GM18511 (cell line): ENCODE data around the gene ZNF91.
"Not testable (repeated sequence)": the region's sequence is repeated elsewhere in the genome, so short reads cannot be mapped to it uniquely, and the experiment has no call there.

Experiments
- ATAC-seq: cut with Tn5 transposase; IDR thresholded peaks from one replicate; pipeline ENCODE4 v1.9.1; 2021; ENCODE audit warnings: mild to moderate bottlenecking, moderate library complexity; ENCODE audit not compliant: unreplicated experiment

The ZNF91 gene

DNA sequence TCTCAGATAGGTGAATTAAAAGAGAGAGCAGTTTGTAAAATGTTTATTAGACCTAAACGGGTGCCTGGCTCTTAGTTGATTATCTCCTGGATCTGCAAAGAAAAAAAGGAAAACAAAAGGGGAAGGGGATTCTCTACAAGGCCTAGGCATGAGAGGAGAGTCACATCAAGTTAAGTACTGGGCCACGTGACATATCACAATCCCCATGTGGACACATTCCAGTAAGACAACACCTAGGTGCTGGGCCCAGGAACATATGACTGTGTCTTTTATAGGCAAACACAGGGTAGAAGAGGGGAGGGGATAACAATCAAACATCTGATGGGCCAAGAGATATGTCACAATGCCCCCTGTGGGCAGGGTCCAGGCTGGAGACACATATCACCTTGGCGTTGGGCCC, 4.2 kb upstream of the ZNF91 start:
- no peak for ATAC-seq

DNA sequence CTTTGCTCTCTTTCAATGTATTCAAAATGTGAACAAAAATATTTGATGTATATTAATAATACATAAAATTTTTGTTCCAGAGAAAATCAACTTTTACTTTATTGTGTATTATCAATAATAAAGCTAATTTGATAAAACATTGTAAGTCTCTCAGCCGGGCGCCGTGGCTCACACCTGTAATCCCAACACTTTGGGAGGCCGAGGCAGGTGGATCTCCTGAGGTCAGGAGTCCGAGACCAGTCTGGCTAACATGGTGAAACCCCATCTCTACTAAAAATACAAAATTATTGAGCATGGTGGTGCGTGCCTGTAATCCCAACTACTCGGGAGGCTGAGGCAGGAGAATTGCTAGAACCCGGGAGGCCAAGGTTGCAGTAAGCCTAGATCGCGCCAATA, 449 bp upstream of the ZNF91 start:
- ATAC-seq: not testable (repeated sequence)

DNA sequence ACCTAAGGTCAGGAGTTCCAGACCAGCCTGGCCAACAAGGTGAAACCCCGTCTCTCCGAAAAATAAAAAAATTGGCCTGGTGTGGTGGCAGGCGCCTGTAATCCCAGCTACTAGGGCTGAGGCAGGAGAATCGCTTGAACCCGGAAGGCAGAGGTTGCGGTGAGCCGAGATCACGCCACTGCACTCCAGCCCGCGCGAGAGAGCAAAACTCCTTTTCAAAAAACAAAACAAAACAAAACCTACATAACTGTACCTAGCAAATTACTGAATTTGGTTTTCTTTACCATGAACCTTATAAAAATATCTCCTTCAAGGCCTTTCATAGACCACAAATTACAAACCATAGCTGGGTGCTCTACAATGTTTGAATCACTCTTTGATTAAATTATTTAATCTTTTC, 760 bp downstream of the ZNF91 start:
- no peak for ATAC-seq

DNA sequence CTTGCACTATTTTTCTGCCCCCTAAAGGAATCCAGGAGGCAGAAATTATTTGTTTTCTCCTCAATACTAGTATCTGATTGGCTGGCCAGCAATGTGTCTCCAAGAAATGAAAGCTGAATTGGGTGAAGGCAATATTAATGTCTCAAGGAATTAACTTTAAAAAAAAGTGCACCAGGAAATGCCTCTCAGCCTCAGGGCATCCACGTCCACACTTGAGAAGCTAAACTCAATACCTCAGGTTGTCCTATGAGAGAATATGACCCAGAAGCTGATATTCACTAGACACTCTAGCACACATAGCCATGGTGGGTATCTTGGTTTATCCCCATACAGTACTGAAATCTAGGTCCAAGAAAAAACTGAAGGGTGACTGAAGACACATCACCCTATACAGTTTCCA, 2.1 kb downstream of the ZNF91 start:
- ATAC-seq: no peak

DNA sequence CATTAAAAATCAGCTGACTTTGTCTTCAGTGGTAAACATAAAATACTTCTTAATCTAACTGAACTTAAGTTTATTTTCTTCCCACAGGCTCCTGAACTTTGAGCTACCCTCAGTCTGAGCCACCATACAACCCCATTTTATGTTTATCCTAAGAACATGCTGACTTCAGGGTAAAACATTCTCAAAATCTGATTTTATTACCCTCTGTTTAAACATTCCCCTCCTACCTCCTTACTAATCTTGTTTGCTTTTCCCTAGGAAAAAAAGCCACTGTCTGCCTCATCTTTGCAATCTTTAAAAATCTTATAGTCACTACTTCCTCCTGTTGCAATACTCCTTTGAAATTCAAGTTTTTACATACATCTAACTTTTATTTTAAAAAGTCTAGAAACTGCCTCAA, 4.0 kb downstream of the ZNF91 start:
- no peak for ATAC-seq

DNA sequence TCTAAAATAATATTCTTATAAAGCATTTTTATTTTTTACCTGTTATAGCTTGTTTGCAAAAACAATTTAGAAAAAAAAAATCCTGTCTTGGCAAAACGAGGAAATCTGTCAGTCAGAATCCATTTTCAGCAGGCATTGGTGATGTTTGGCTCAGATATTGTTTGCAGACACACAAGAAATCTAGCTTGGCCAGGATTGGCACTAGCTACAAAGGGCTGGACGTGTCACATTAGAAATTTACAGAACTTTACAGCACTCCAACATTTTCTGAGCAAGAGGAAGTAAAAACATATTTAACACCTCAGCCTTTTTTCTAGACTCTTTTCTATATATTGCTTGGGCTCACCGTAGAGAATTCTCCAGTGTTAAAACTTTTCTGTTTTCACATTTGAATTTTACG, 9.9 kb downstream of the ZNF91 start:
- ATAC-seq: no peak

DNA sequence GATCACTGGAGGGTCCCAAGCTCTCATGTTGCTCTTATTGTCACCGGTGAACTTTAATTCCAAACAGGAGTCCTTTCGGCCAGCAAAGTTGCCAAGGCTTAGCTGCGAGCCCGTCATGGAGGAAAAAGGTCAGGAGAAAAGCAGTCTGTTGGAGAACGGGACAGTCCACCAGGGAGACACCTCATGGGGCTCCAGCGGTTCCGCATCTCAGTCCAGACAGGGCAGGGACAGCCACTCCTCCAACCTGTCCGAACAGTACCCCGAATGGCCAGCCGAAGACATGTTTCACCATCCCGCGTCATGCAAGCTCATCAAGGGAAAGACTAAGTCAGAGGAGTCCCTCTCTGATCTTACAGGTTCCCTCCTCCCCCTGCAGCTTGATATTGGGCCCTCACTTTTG, 10.4 kb downstream of the ZNF91 start:
- no peak for ATAC-seq

DNA sequence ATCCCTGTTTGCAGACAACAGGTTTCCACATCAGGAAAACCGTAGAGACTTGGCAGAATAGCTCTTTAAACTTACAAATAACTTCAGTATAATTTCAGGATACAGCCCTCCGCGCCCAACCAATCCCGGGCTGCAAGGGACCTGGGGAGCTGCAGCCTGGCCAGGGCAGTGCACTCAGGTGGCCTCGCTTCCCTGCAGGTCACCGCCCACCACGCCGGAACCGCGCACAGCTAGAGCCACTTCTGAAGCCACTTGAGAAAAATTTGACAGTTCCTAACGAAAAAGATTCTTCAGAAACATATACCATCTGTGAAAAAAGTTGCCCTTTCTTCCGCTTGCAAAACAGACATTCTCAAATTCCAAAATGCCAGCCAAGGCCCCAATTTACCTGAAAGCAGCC, 11.1 kb downstream of the ZNF91 start:
- ATAC-seq: no peak

DNA sequence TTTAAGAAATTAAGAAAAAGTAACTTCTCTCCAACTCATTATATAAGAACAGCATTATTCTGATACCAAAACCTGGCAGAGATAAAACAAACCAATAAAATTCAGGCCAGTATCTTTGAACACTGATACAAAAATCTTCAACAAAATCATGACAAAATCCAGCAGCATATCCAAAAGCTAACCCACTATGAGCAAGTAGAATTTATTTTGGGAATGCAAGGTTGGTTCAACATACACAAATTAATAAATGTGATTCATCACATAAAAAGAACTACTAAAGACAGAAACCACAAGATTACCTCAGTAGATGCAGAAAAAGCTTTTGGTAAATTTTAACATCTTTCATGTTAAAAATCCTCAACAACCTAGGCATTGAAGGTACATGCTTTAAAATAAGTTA, 12.3 kb downstream of the ZNF91 start:
- ATAC-seq: no peak

DNA sequence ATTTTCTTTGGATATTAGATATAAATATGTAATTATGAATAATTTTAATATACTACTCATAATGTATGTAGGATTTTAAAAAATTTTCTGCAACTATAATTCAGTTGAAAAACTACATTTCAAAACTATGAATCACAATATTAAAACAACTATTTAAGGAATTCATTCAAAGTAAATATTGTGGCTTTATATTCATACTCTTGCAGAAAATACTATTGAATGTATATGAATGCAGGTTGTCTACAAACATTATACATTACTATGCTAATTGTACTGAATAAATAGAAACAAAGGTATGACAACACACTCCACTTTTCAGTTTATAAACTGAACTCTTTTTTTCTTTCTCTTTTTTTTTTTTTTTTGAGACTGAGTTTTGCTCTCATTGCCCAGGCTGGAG, 14.2 kb downstream of the ZNF91 start:
- ATAC-seq: no peak

DNA sequence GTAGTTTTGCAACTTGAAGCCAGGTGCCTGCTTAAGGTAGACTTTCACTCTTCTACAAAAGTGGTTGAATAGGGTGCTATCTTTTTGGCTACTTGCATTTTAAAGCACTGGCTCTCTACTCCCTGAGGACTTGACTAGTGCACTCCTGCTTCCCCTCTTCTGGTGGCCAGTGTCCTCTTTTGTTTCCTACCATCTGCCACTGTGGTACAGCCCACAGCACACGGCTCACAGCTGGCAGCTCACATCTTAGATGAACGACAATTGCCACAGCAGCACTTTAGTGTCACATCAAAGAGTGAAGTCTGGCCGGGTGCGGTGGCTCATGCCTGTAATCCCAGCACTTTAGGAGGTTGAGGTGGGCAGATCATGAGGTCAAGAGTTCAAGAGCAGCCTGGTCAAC, 15.6 kb downstream of the ZNF91 start:
- ATAC-seq: not testable (repeated sequence)

DNA sequence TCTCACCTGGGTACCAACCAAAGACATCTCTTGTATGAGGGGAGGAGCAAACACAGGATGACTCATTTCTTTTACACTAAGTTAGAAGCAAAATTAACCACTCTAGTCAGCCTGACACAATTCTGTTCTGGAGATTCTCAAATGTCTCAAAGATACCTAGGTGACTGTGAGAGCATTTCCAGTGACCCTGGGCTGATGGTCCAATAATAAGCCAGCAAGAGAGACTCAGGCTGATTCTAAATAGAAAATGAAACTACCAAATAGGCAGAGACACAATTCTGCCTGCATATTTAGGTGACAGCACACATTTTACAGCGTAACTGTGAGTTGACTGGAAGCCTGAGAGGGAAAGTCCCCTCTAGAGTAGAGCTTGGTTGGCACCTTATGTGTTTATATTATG, 16.3 kb downstream of the ZNF91 start:
- ATAC-seq: no peak

DNA sequence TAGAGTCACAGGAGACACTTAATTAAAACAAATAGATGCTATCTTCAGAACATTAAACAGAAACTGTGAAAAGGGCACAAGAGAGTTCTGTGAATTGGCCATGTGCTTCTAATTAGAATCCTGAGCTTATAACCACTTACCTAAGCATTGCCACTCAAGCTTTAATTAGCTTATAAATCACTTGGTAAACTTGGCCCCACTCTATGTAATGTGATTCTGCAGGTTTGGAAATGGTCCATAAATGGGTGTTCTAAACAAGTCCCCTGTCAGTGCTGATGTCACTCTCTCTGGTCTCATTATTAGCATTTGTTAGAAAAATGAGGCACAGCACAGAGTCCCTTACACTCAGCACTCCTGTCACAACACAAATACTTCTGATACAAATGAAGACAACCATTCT, 18.0 kb downstream of the ZNF91 start:
- no peak for ATAC-seq

DNA sequence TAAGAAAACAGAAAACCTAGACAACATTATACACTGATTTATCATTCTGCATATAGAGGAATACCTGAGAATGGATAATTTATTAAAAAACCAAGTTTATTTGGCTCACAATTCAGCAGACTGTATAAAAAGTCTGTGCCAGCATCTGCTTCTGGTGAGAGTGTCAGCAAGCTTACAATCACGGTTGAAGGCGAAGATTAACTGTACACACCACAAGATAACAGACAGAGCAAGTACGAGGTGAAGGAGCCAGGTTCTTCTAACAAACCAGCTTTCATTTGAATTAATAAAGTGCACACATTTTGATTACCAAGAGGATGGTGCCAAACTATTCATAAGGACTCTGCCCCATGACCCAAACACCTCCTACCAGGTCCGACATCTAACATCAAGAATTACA, 28.8 kb downstream of the ZNF91 start:
- no peak for ATAC-seq

DNA sequence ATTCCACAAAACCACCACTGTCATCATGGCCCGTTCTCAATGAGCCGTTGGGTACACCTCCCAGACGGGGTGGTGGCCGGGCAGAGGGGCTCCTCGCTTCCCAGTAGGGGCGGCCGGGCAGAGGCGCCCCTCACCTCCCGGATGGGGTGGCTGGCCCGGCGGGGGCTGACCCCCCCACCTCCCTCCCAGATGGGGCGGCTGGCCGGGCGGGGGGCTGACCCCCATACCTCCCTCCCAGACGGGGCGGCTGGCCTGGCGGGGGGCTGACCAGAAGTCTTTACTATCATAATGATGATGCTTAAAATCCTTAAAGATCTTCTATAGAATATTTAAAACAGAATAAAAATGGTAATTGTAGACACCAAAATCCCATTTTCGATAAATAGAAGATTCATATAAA, 29.2 kb downstream of the ZNF91 start:
- ATAC-seq: not testable (repeated sequence)

DNA sequence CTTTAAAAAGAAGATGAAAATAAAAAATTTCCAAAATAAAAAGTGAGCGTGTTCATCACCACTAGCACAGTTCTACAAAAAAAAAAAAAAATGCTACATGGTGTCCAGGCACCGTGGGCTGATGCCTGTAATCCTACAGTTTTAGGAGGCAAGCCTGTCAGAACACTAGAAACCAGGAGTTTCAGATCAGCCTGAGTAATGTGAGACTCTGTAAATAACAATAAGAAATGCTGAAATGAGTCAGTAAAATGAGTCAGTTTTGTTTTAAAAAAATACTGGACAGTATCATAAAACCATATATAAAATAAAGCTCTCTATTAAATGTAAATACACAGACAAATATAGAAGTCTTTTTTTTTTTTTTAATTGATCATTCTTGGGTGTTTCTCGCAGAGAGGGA, 30.0 kb downstream of the ZNF91 start:
- no peak for ATAC-seq

DNA sequence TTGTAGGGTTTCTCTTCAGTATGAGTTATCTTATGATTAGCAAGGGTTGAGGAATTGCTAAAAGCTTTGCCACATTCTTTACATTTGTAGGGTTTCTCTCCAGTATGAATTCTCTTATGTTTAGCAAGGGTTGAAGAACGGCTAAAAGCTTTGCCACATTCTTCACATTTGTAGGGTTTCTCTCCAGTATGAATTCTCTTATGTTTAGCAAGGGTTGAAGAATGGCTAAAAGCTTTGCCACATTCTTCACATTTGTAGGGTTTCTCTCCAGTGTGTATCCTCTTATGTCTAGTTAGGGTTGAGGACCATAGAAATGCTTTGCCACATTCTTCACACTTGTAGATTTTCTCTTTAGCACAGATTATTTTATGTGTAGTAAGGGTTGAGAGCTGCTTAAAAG, 33.4 kb downstream of the ZNF91 start:
- not testable (repeated sequence) for ATAC-seq

DNA sequence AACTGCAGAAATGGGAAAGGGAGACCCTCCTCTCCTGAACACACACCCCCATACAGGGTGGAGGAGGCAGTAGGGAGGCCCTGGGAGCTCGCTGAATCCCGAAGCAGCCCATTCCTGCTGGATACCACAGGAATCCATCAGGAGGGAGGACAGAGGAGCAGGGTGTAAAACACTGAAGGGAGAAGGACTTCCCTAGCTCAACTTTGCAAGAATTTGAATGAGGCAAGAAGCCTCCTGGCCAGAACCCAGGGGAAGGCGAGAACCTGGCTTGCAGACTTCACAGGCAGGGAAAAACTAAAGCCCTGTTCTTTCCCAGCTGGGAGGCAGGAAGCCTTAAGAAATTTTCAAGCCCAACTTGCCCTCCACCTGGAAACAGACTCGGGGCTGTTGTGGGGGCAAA, 43.5 kb downstream of the ZNF91 start:
- ATAC-seq: no peak

DNA sequence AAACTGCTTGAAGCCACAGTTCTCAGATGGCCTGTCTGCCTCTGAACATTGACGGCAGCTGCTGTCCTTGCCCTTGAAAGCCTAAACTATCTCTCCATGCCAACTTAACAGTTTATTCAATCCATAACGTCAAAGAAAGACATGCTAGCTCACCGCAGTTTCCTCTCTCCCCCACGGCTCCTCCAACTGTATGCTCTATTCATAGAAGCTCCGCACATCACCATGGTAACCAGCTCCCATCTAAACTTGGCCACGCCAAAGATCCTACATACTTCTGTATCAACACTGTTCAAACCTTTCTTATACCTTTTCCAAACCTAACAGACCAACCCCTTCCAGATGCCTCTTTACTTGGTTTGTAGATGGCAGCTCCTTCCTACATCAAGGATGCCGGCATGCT, 48.6 kb downstream of the ZNF91 start:
- no peak for ATAC-seq

DNA sequence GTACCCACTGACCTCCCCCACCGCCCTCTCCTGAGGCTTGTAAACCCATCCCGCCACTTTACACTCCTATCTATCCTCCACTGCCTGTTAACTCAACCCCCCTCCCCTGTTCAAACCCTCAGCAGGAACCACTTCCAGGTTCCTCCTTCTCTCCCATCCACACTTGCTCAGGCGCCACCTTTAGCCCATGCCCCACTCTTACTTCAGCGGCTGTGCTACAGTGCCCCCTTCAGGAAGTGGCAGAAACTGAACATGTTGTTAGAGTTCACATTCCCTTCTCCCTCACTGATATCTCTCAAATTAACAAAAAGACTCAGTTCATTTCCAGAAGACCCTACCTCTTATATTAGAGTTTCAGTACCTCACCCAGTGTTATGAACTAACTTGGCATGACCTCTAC, 49.4 kb downstream of the ZNF91 start:
- no peak for ATAC-seq

DNA sequence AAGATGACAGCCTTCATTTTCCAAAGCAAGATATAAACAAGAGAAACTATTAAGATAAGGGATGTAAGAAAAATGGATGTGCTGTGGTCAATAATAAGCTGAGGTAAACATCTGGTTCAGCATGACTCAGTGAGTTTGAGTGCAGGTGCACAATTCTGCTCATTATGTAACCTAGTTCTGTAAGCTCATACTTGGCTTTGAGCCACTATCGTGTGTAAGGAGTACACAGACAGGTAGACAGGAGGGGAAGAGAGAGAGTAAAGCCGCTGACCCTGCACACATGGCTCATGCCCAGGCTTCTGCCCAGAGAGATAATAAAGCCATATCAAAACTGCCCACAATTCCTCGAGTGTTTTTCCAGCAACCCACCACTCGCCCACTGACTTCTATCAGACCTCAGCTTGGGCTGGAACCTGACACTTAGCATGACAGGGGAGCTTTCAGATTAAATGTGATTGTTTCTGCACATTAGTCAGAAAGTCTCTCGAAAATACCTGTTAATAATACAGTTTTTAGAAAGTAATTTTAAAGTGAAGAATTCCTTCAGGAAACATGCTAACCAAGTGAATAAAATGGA, 51.7 kb downstream of the ZNF91 start:
- no peak for ATAC-seq

DNA sequence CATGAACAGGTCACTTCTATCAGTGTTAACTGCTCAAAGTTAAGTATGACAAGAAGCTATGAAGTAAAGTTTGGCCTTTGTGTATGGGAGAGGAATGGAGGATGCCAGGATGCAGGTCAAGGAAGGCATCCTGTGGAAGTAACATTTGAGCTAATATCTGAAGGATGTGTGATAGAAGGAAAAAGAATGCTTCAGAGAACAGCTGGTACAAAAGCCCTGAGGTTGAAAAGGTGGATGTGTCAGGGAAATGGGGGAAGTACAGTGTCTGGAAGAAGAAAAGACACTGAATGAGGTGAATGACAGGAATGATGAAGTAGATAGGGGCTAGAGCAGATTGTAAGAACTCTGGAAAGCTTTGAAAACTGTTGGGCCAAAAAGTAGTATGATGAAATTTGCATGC, 67.1 kb downstream of the ZNF91 start:
- ATAC-seq: no peak

DNA sequence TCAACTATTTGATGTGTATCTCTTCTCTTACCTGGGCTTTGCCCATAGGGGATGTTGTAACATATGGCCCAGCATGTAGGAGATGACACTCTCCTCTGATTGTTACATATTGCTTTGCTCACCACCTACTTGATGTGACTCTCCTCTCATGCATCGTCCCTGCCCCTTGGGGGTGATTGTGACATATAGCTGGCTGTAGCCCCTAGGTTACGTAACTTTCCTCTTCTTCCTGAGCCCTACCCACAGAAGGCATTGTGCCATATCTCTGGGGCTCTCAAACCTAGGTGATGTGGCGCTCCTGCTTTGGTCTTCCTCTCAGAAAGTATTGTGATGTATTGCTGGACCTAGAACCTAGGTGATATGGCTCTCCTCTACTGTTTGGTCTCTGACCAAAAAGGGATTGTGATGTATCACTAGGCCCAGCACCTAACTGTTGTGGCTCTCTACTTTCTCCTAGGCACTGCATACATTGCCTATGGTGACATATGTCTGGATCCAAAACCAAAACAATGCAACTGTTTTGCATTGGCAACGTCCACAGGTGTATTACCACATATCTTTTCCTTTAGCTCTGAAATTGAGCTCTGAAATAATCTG, 73.2 kb downstream of the ZNF91 start:
- ATAC-seq: no peak
